ENCODE data around the gene IL18R1. TPM values are rescaled to one million over a fixed set of nuclear protein-coding genes. Genes with fewer than 3 reads are reported as not detected.

IL18R1 gene
- total and polyA plus RNA-seq, 9 of the 15 experiments (the other 6 are each of a cell fraction or from before 2014, with no cell fraction given) = 0.55 to 10.0 (median 2.5) TPM

DNA sequence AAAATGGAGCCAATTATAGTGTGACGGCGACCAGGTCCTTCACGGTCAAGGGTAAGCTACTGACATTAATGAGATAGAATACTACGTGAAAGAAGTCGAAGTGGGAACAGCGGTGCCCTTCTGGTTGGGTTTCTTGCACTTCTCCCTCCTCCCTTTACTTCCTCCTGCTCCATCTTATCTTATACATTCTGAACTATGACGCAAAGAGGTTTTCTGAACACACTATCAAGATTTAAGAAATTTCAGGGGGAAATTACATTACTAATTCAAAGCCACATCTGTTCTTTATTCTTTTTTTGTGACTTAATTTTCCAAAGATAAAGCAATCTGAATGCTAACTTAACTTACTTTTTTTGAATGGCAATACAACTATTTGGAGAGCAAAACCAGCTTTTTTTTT is 14.8 kb upstream of the IL18R1 start (continued):
- no peak for TF ChIP-seq TBL1XR1 (IDR thresholded peaks at IDR 0.05; ENCODE audit: low read length in 2 of 2)
- no peak for TF ChIP-seq POLR2A (conservative IDR thresholded peaks at IDR 0.05)
- no peak for TF ChIP-seq KDM4B (IDR thresholded peaks at IDR 0.05; ENCODE audit: borderline replicate concordance in 2 of 2, low read depth in 1 of 2)
- no peak for TF ChIP-seq NFYB (IDR thresholded peaks at IDR 0.05; ENCODE audit: extremely low read depth, insufficient read length)
- no peak for TF ChIP-seq GTF2F1 (IDR thresholded peaks at IDR 0.05; ENCODE audit: low read depth, low read length)
- TF ChIP-seq ZNF436 (CRISPR knock-in tag; IDR thresholded peaks at IDR 0.05) = no peak
- TF ChIP-seq LEF1 (IDR thresholded peaks at IDR 0.05) = no peak
- no peak for TF ChIP-seq TCF7L2 (IDR thresholded peaks at IDR 0.05; ENCODE audit: low read depth, low read length)
- TF ChIP-seq, protein P1, sequence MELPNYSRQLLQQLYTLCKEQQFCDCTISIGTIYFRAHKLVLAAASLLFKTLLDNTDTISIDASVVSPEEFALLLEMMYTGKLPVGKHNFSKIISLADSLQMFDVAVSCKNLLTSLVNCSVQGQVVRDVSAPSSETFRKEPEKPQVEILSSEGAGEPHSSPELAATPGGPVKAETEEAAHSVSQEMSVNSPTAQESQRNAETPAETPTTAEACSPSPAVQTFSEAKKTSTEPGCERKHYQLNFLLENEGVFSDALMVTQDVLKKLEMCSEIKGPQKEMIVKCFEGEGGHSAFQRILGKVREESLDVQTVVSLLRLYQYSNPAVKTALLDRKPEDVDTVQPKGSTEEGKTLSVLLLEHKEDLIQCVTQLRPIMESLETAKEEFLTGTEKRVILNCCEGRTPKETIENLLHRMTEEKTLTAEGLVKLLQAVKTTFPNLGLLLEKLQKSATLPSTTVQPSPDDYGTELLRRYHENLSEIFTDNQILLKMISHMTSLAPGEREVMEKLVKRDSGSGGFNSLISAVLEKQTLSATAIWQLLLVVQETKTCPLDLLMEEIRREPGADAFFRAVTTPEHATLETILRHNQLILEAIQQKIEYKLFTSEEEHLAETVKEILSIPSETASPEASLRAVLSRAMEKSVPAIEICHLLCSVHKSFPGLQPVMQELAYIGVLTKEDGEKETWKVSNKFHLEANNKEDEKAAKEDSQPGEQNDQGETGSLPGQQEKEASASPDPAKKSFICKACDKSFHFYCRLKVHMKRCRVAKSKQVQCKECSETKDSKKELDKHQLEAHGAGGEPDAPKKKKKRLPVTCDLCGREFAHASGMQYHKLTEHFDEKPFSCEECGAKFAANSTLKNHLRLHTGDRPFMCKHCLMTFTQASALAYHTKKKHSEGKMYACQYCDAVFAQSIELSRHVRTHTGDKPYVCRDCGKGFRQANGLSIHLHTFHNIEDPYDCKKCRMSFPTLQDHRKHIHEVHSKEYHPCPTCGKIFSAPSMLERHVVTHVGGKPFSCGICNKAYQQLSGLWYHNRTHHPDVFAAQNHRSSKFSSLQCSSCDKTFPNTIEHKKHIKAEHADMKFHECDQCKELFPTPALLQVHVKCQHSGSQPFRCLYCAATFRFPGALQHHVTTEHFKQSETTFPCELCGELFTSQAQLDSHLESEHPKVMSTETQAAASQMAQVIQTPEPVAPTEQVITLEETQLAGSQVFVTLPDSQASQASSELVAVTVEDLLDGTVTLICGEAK (IDR thresholded peaks at IDR 0.05) = no peak
- TF ChIP-seq, protein P1 (CRISPR knock-in tag; IDR thresholded peaks at IDR 0.05) = no peak
- TF ChIP-seq ETS2 (tag; IDR thresholded peaks at IDR 0.05; ENCODE audit: borderline replicate concordance, poor library complexity, severe bottlenecking) = no peak
- TF ChIP-seq ZNF143 (CRISPR knock-in tag; IDR thresholded peaks at IDR 0.05) = no peak
- no peak for TF ChIP-seq MAFF (IDR thresholded peaks at IDR 0.05; ENCODE audit: low read length)
- no peak for TF ChIP-seq DIDO1 (tag; IDR thresholded peaks at IDR 0.05; ENCODE audit: low read depth)
- no peak for TF ChIP-seq KDM1A (IDR thresholded peaks at IDR 0.05)
- TF ChIP-seq MTA2 (IDR thresholded peaks at IDR 0.05; ENCODE audit: low read depth) = no peak
- TF ChIP-seq ZBTB9 (CRISPR knock-in tag; IDR thresholded peaks at IDR 0.05) = no peak
- TF ChIP-seq RBM22 (IDR thresholded peaks at IDR 0.05; ENCODE audit: low read depth, low read length, poor library complexity, severe bottlenecking) = no peak
- no peak for TF ChIP-seq ZNF445 (CRISPR knock-in tag; IDR thresholded peaks at IDR 0.05; ENCODE audit: low read depth)

All from K562 (cell line).